ENCODE measurements around the gene WNT9A. TPM values are rescaled to one million over a fixed set of nuclear protein-coding genes. Genes with fewer than 3 reads are reported as not detected.
"Not testable (repeated sequence)": the region's sequence is repeated elsewhere in the genome, so short reads cannot be mapped to it uniquely, and the experiment has no call there.

The WNT9A gene
- total RNA-seq, 1 donor from 2014 or later = 0.05 TPM

DNA sequence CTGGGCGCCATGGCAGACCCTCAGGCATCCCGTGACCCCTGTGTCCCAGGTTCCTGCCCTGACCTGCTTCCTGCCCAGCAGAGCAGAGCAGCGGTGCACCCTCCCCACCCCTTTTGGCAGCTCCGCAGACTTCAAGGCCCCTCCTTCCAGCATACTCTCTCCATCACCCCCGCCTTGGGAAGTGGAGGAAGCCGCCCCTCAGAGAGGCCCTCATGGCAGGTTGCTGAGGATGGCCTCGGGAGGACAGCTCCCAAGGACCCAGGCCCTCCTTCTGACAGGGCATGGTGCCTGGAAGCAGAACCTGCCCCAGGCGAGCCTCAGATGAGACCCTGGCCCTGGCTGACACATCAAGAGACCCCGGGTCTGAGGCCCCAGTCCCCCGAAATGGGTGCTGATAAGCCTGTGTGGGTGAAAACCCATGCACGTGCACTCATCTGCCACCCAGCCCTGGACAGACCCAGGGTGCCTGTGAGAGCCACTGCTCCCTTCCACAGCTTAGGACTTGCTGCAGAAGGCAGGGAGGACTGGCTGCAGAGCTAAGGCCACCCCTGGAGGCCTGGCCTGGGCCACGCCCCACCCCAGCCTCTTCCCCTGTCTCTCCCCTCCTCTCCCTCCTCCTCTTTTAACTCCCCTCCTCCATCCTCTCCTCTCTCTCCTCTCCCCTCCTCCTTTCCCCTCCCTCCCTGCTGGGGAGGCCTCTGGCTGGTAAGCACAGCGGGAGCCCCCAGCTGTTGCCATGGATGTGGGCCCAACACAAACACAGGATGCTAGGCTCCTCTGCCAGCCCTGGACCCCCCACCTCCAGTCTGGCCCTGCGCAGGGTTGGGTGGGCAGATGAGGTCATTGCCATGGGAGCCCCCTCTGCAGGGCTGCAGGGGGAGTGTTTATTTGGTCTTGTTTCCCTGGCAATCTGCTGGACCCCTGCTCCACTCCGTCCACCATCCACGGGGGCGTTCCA lies 33.7 kb downstream of the WNT9A start:
- DNase-seq (ENCODE audit: low spot score) = no peak
- ATAC-seq = no peak

GRCh38 chr1:227913396-227913763 lies 34.4 kb downstream of the WNT9A start:
- ATAC-seq (no peak), DNase-seq (ENCODE audit: low spot score) (no peak)

- ATAC-seq = no peak
- no peak for DNase-seq (ENCODE audit: low spot score)
Measured at GRCh38 chr1:227912866-227913265, 34.9 kb downstream of the WNT9A start.

GRCh38 chr1:227911376-227911775 lies 36.4 kb downstream of the WNT9A start:
- DNase-seq (ENCODE audit: low spot score) = no peak
- ATAC-seq = no peak

DNA sequence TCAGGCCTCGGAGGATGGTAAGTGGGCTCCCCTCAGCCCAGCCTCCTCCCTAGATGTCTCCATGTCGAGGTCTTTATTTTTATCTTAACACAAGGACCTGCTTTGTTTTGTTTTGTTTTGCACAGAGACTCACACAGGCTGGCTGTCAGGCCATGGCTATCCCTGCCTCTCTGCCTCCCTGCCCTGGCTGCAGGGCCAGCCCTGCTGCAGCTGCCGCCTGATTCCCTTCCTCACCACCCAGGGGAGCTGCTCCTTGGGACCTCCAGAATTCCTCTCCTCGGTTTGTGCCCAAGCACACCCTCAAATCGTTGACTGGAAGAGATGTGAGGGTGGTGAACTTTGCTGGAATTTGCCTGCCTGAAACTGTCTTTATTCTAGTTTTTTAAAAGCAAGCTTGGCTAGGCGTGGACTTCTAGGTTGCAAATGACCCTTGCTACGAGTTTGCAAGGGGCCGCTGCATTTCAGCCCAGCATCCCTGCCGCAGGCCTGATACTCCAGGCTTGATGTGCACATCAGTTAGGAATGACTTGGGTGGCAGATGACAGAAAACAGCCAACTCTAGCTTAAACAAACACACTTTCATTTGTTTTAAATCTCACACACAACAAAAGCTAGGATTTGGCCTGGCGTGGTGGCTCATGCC lies 37.1 kb downstream of the WNT9A start:
- ATAC-seq (no peak), DNase-seq (ENCODE audit: low spot score) (no peak)

- not testable (repeated sequence) for ATAC-seq; DNase-seq (ENCODE audit: low spot score)
Measured at GRCh38 chr1:227909923-227910328, 37.8 kb downstream of the WNT9A start.

- no peak for ATAC-seq
Measured at GRCh38 chr1:227909188-227909587, 38.5 kb downstream of the WNT9A start.

GRCh38 chr1:227908359-227908758 lies 39.4 kb downstream of the WNT9A start:
- DNase-seq (ENCODE audit: low spot score) (no peak), ATAC-seq (no peak)

More at GRCh38 chr1:227909188-227909587, 38.5 kb downstream of the WNT9A start:
- no peak for DNase-seq (ENCODE audit: low spot score)

DNA sequence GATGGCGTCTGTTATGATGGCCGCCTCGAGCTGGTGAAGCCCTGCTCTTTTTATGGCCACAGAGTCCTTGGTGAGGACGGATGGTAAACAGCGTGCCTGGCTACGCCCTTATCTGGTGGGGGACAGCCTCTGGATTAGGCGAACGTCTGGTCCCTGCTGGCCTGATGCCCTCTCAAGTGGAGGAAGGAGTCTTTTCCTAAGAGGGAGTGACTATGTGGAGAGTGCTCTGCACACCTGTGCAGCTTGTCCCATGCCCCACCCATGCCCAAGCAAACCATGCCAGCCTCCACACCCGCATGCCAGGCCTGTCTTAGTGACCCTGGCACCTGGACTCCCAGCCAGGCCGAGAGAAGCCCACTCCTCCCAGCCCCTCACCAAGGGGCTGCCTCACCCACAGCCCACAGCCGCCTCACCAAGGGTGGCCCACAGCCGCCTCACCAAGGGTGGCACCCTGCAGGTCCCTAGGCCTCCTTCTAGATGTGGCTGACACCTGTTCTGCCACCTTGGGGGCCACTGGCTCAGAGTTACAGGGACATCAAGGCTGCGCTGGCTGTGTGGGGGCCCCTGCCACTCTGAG lies 40.2 kb downstream of the WNT9A start:
- DNase-seq (ENCODE audit: low spot score) = no peak
- no peak for ATAC-seq

DNA sequence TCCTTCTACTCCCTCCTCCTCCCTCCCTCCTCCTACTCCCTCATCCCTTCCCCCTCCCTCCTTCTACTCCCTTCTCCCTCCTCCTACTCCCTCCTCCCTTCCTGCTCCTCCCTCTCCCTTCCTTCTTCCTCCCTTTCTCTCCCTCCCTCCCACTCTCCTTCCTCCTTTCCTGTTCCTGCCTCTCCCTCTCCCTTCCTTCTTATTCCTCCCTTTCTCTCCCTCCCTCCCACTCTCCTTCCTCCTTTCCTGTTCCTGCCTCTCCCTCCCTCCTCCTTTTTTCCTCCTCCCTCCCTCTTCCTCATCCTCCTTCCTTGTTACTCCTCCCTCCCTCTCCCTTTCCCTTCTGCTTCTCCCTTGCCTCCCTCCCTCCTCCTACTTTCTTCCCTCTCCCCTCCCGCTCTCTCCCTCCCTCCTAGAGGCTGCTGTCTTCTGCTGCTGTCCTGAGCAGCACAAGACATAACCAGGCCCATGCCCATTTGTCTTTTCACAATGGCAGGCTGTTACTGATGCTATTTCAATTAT lies 41.1 kb downstream of the WNT9A start:
- no peak for DNase-seq (ENCODE audit: low spot score)
- ATAC-seq = no peak

DNA sequence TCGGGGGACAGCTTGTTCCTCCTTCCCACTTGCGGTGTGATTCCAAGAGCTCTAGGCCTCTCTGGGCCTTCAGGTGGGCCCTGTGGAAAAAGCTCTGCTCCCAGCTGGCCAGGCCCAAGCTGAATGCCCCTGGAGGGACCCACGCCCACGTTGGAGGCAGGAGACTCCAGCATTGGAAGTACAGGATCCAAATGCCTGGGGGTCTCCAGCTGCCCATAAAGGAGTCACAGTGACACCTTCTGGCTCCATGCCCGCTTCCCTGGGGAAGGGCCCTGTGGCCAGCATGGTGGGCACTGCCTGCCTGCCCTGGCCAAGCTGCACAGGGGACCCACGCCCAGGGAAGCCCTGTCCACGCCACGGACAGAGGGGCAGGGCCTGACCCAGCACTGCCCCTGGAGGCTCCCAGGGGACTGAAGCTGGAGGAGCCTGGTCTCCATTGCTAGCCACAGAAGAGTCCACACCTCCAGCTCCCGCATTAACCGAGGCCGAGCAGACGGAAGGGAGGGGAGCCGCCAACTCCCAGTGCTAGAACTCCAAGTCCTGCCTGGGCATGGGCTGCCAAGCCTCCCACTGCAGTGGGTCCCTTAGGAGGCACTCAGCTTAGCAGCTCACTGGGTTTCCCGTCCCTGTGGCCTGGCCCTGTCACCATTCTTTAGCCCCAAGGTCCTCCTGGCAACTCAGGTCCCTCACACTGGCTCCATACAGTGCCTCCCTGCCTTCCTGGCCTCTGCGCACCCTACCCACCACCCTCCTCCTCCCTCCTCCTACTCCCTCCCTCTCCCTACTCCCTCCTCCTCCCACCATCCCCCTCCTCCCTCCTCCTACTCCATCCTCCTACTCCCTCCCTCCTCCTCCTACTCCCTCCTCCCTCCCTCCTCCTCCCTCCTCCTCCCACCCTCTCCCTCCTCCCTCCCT lies 41.9 kb downstream of the WNT9A start:
- no peak for DNase-seq (ENCODE audit: low spot score)
- no peak for ATAC-seq

- no peak for DNase-seq (ENCODE audit: low spot score)
- ATAC-seq = no peak
Measured at GRCh38 chr1:227904541-227905335, 43.0 kb downstream of the WNT9A start.

- ATAC-seq (no peak), DNase-seq (ENCODE audit: low spot score) (no peak)
Measured at GRCh38 chr1:227903614-227904501, 43.9 kb downstream of the WNT9A start.

GRCh38 chr1:227903061-227903521 lies 44.6 kb downstream of the WNT9A start:
- DNase-seq (ENCODE audit: low spot score) (no peak), ATAC-seq (no peak)

DNA sequence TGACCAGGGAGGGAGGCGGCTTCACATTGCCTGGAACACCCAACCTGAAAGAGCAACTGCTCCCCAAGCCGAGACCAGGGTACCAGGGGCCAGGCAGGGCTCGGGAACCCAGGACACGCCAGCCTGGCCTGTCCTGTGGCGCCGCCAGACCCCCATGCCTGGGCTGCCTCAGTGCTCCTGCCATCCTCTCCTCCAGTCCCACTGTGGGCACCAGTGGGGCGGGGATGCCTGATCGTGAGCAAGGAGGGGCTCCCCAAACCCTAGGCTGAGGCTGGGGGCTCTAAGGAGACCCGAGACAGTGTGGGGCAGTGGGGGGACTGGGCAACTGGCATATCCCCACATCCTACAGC lies 45.1 kb downstream of the WNT9A start:
- no peak for DNase-seq (ENCODE audit: low spot score)
- ATAC-seq = no peak

DNA sequence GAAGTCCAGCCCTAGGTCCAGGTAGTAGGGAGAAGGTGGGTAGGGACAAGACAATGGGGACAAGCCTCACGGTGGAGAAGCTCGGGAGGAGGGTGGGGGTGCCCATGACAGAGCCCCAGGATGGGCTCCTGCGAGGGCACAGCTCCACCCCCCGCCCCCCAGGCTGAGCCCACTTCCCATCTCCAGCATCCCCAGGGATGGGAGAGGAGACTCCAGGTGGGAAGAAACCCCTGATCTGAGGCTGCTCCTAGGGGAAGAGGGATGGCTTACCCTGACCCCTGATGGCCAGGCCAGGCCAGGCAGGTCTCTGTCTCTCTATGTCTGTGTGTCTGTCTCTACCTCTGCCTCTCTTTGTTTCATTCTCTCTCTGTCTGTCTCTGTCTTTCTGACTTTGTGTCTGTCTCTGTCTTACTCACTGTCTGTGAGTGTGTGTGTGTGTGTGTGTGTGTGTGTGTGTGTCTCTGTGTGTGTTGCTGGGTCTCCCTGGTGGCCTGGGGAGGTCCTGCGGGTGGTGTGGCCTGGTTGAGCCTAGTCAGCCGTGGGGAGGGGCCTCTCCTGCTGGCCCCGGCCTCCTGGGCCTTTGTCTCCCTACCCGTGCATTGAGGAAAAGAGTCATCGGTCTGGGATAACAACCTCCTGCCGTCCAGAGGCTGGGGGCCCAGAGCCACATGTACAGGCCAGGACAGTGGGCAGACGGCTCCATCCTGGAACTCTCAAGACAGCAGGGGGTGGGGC lies 45.7 kb downstream of the WNT9A start:
- DNase-seq (ENCODE audit: low spot score) = no peak
- no peak for ATAC-seq

DNA sequence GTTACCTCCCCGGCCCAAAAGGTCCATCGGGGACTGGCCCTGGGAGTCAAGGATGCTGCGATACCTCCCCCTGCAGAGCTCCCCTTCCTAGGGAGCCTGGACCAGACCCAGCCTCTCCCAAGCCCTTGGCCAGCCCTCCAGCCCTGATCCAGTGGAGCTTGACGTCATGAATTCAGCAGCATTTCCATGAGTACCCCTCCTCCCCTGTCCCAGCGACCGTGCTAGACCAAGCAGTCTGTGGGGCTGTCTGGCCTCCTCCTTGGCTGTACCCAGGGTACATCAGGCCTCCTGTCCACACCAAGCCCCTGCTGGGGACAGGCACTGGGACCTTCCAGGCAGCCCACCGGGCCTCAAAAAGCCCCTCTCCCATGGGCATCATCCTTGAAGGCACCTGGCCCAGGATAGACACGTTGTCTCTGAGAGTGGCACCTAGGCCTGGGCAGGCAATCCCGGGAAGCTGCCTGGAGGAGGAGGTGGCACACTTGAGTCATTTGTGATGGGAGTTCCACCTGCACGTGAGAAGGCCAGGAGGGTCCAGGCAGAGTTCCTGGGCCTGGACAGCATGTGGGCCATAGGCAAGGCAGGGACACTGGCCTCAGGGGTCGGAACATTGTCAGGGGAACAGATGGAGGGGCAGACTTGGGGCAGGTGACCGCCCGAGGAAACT lies 46.4 kb downstream of the WNT9A start:
- ATAC-seq (no peak), DNase-seq (ENCODE audit: low spot score) (no peak)
